ENCODE data around the gene AP5Z1. TPM values are rescaled to one million over a fixed set of nuclear protein-coding genes. Genes with fewer than 3 reads are reported as not detected.

The AP5Z1 gene
- total RNA-seq, 1 donor from 2014 or later: 48.9 TPM

DNA sequence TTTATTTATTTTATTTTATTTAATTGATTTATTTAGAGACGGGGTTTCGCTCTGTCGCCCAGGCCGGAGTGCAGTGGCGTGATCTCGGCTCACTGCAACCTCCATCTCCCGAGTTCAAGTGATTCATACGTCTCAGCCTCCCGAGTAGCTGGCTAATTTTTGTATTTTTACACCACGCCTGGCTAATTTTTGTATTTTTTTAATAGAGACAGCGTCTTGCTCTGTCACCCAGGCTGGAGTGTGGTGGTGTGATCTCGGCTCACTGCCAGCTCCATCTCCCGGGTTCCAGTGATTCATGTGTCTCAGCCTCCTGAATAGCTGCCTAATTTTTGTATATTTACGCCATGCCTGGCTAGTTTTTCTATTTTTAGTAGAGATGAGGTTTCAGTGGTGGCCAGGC, 34.2 kb downstream of the AP5Z1 start:
- intact Hi-C loops (cut with DNase I): no loop called here
- Histone ChIP-seq H3K36me3 (no peaks in the 10 kb centered on the region), H3K4me1 (no peaks in the 10 kb centered on the region), H3K4me3 (no peak overlapping the region), H3K27ac (no peak overlapping the region), H3K9me3 (no peaks in the 10 kb centered on the region), H3K27me3 (no peaks in the 10 kb centered on the region)
- DNase-seq (no peak), ATAC-seq (no peak)
- TF ChIP-seq, protein P1, sequence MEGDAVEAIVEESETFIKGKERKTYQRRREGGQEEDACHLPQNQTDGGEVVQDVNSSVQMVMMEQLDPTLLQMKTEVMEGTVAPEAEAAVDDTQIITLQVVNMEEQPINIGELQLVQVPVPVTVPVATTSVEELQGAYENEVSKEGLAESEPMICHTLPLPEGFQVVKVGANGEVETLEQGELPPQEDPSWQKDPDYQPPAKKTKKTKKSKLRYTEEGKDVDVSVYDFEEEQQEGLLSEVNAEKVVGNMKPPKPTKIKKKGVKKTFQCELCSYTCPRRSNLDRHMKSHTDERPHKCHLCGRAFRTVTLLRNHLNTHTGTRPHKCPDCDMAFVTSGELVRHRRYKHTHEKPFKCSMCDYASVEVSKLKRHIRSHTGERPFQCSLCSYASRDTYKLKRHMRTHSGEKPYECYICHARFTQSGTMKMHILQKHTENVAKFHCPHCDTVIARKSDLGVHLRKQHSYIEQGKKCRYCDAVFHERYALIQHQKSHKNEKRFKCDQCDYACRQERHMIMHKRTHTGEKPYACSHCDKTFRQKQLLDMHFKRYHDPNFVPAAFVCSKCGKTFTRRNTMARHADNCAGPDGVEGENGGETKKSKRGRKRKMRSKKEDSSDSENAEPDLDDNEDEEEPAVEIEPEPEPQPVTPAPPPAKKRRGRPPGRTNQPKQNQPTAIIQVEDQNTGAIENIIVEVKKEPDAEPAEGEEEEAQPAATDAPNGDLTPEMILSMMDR (IDR thresholded peaks at IDR 0.05): no peak

DNA sequence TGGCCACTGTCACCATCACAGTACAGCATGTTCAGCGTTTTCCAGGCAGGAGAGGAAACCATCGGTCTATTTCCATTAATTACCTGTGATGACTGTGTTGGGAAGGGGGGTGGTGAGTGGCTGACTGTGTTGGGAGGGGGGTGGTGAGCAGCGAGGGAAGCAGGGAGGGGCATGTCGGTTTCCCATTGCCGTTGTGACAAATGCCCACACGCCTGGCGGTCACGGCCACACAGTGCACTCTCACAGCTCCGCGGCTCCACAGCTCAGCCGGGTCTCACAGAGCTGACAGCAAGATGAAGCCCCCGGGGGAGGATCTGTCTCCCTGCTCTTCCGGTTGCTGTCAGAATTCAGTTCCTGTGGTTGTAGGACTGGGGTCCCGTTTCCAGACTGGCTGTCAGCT, 39.0 kb downstream of the AP5Z1 start:
- Histone ChIP-seq H3K4me3 (no peak overlapping the region), H3K9me3 (no peaks in the 10 kb centered on the region), H3K27me3 (no peaks in the 10 kb centered on the region), H3K27ac (no peak overlapping the region), H3K36me3 (no peaks in the 10 kb centered on the region), H3K4me1 (no peaks in the 10 kb centered on the region)
- DNase-seq (no peak), ATAC-seq (no peak)
- intact Hi-C loops (cut with DNase I): no loop called here
- TF ChIP-seq, protein P1 (IDR thresholded peaks at IDR 0.05): no peak

DNA sequence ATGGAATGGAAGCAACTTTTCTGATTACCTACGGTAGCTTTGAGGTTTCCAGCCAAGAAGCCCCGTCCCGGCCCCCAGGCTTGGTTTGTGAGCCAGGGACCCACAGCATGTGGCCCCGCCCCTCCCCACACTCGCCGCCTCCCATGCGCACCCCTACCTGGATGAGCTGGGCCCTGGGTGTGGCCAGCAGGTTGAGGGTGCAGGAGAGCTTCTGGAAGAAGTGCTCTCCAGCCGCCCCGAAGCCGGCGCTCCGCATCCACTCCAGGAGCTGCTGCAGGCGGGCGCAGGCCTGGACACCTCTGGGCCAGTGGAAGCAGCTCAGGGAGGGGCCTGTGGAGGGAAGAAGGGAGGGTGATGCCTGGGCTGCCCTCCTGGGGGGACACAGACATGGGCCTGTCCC, 39.7 kb downstream of the AP5Z1 start:
- peak; percentile 60 for DNase-seq
- Histone ChIP-seq H3K9me3 (no peaks in the 10 kb centered on the region), H3K27me3 (no peaks in the 10 kb centered on the region), H3K4me3 (no peak overlapping the region), H3K27ac (no peak overlapping the region), H3K4me1 (no peaks in the 10 kb centered on the region), H3K36me3 (no peaks in the 10 kb centered on the region)
- intact Hi-C loops (cut with DNase I): no loop called here
- no peak for ATAC-seq
- TF ChIP-seq, protein P1 (IDR thresholded peaks at IDR 0.05): no peak

DNA sequence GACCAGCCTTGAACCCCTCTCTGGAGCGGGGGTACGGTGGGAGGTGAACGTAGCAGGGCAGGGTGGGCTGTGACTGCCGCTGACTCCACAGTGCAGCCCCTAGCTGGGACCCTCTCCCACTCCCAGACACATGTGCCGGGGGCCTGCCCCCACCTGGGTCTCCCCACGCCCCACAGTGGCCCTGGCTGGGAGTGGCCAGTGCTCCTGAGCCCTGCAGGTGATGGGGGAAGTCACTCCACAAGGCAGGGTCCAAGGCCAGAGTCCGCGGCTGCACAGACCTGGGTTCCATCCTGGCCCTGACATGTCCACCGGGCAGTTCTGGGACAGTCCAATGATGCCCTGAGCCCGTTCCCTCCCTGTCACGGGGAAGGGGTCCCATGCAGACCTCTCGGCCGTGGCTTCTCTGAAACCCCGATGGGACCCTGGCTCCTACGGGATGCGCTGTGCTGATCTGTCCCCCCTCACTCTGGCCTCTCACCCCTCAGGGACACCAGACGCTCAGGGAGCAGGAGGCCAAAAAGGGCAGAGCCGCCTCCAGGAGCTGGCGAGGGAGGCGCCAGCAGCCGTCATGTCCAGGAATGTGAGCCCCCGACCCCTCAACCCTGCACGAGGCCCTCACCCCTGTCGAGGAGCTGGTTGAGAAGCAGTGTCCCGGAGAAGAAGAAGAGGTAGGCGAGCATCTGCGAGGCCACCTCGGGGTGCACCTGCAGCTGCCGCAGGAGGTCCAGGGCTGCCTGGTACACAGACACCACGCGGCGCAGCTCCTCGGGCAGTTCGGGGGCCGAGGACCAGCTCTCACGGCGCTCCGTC, 40.4 kb downstream of the AP5Z1 start:
- ATAC-seq: no peak
- no peaks in the 10 kb centered on the region for H3K36me3 ChIP-seq
- H3K27me3 ChIP-seq: no peaks in the 10 kb centered on the region
- H3K9me3 ChIP-seq: no peaks in the 10 kb centered on the region
- DNase-seq: no peak
- intact Hi-C loops (cut with DNase I): no loop called here
- no peak overlapping the region for H3K4me3 ChIP-seq
- no peak overlapping the region for H3K27ac ChIP-seq
- TF ChIP-seq, protein P1 (IDR thresholded peaks at IDR 0.05): no peak
- no peaks in the 10 kb centered on the region for H3K4me1 ChIP-seq

DNA sequence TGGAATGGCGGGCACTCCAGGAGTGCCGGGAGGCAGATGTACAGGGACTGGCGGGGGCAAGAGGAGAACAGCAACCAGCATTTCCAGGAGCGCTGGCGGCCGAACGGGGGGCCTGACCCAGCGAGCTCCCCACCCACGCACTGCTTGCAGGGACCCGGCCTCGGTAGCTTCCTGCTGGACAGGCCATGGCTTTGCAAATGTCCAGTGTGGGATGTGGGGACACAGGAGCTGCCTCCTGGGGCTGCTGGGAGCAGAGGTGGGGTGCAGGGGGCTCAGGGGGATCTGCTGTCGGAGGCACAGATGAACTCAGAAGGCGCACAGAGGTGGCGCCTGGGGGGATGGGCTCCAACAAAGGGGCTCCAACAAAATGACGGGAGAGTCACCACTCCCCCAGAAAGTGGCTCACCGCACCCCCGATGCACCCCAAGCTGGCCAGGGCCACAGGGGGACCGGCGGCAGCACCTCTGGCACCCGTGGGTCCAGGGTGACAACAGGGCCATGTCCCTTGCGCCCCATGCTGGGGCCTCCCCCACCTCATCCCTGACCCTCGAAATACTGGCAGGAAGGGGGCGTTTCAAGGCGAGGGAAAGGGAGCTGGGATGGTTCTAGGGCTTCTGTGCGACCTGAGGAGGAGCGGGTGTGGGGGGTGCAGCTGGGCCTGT, 41.1 kb downstream of the AP5Z1 start:
- TF ChIP-seq, protein P1 (IDR thresholded peaks at IDR 0.05): no peak
- no peaks in the 10 kb centered on the region for H3K27me3 ChIP-seq
- ATAC-seq (no peak), DNase-seq (no peak)
- intact Hi-C loops (cut with DNase I): no loop called here
- H3K36me3 ChIP-seq: no peaks in the 10 kb centered on the region
- no peaks in the 10 kb centered on the region for H3K4me1 ChIP-seq
- no peak overlapping the region for H3K4me3 ChIP-seq
- no peak overlapping the region for H3K27ac ChIP-seq
- H3K9me3 ChIP-seq: no peaks in the 10 kb centered on the region

Measured in upper lobe of right lung (tissue), 1 donor.